Left ventricle myocardium inferior (tissue), 1 donor: ENCODE data around the gene CEP85L. TPM values are rescaled to one million over a fixed set of nuclear protein-coding genes. Genes with fewer than 3 reads are reported as not detected.

Source experiments
- DNase-seq: peaks from one replicate; pipeline ENCODE4 v3.0.0-alpha.2; 2020
- H3K27ac ChIP-seq: fragments of 200-600 bp; replicated peaks from 2 replicates; pipeline ENCODE4 v1.8.0; 2021
- H3K27me3 ChIP-seq: fragments of 200-600 bp; 2 replicates; pipeline ENCODE4 v1.8.0; 2021; ENCODE audit warnings: low read depth
- H3K36me3 ChIP-seq: fragments of 200-600 bp; 2 replicates; pipeline ENCODE4 v1.8.0; 2021
- H3K4me1 ChIP-seq: fragments of 200-600 bp; 2 replicates; pipeline ENCODE4 v1.8.0; 2021
- H3K4me3 ChIP-seq: fragments of 200-600 bp; 2 replicates; pipeline ENCODE4 v1.8.0; 2021; ENCODE audit warnings: mild to moderate bottlenecking, moderate library complexity
- H3K9me3 ChIP-seq: fragments of 200-600 bp; replicated peaks from 2 replicates; pipeline ENCODE4 v1.8.0; 2021
- intact Hi-C: fragments of 100-400 bp; cut with micrococcal nuclease; formaldehyde crosslinking; loops from one replicate; pipeline ENCODE4 v1.11.0; 2022
- total RNA-seq: library from RNA; stranded (reverse); fragmentation: NEBNext Ultra II Directional; extraction: Animal tissue kit (Norgen Biotek cat#: 25700); gene quantifications from one replicate; pipeline ENCODE4 v1.2.1, GENCODE V29; 2021
- TF ChIP-seq, protein P1 (sequence below): fragments of 200-600 bp; IDR thresholded peaks from 2 replicates; pipeline ENCODE4 v1.8.0; 2021; ENCODE audit warnings: antibody characterized with exemption, mild to moderate bottlenecking, borderline replicate concordance
- donor health status: DM: no; HTN: yes; CAD: no; lungs with severe emphysema.

CEP85L gene
- total RNA-seq, 1 donor from 2014 or later: 11.5 TPM

DNA sequence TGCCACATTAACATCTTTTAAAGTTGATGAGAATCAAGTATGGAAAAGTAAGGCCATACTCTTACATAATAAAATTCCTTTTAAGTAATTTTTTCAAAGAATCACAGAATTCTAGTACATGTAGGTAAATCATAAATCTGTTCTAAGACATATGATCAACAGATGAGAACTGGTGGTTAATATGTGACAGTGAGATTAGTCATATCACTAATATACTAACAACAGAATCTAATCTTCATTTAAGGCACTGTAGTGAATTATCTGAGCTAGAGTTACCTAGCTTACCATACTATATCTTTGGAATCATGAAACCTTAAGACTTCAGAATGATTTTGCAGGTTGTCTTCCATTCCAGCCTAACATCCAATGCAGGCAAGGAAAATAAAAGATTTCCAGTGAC is 91.7 kb downstream of the CEP85L start:
- H3K4me1 ChIP-seq: peaks cover 28% of the 10 kb centered on the region
- peaks cover 41% of the 10 kb centered on the region for H3K36me3 ChIP-seq
- TF ChIP-seq, protein P1, sequence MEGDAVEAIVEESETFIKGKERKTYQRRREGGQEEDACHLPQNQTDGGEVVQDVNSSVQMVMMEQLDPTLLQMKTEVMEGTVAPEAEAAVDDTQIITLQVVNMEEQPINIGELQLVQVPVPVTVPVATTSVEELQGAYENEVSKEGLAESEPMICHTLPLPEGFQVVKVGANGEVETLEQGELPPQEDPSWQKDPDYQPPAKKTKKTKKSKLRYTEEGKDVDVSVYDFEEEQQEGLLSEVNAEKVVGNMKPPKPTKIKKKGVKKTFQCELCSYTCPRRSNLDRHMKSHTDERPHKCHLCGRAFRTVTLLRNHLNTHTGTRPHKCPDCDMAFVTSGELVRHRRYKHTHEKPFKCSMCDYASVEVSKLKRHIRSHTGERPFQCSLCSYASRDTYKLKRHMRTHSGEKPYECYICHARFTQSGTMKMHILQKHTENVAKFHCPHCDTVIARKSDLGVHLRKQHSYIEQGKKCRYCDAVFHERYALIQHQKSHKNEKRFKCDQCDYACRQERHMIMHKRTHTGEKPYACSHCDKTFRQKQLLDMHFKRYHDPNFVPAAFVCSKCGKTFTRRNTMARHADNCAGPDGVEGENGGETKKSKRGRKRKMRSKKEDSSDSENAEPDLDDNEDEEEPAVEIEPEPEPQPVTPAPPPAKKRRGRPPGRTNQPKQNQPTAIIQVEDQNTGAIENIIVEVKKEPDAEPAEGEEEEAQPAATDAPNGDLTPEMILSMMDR: no peak
- no peaks in the 10 kb centered on the region for H3K27me3 ChIP-seq
- no peaks in the 10 kb centered on the region for H3K9me3 ChIP-seq
- no peak for DNase-seq
- no peak overlapping the region for H3K4me3 ChIP-seq
- intact Hi-C loops: loop anchor here (10.0 kb wide), 1 partner anchor 275 kb away; no protein-coding TSS in a partner anchor
- peak overlapping the region; percentile 44 for H3K27ac ChIP-seq

GRCh38 chr6:118558464-118559217 is 92.8 kb downstream of the CEP85L start:
- TF ChIP-seq, protein P1: no peak
- Histone ChIP-seq H3K27ac (peak overlapping the region; percentile 82), H3K9me3 (no peaks in the 10 kb centered on the region), H3K27me3 (no peaks in the 10 kb centered on the region), H3K4me1 (peaks cover 35% of the 10 kb centered on the region), H3K36me3 (peaks cover 50% of the 10 kb centered on the region), H3K4me3 (no peak overlapping the region)
- intact Hi-C loops: loop anchor here (10.0 kb wide), 1 partner anchor 274 kb away; no protein-coding TSS in a partner anchor
- DNase-seq: no peak

DNA sequence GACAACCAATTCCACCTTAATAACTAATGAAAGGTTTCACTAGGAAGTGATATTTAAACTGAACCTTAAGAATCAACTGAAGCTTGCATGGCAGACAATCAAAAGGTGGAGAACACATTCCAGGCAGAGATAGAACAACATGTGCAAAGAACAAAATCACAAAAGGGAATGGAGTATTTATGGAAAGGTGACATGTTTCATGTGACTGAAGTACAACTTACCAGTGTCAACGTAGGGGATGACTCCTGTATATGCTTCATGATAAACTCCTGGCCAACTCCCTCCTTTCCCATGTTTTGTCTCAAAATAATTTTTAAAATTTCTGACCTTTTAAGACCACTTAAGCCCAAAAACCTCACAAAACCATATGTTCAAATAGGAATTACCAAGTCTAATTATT is 96.7 kb downstream of the CEP85L start:
- H3K27me3 ChIP-seq: no peaks in the 10 kb centered on the region
- peaks cover 64% of the 10 kb centered on the region for H3K36me3 ChIP-seq
- DNase-seq: no peak
- H3K27ac ChIP-seq: peak overlapping the region; percentile 82
- TF ChIP-seq, protein P1: no peak
- peak overlapping the region; percentile 63 for H3K4me3 ChIP-seq
- peaks cover 63% of the 10 kb centered on the region for H3K4me1 ChIP-seq
- intact Hi-C loops: loop anchor here (10.0 kb wide), 1 partner anchor 270 kb away; no protein-coding TSS in a partner anchor
- no peaks in the 10 kb centered on the region for H3K9me3 ChIP-seq

GRCh38 chr6:118553132-118553531 is 98.3 kb downstream of the CEP85L start:
- Histone ChIP-seq H3K4me3 (peak overlapping the region; percentile 63), H3K9me3 (no peaks in the 10 kb centered on the region), H3K27me3 (no peaks in the 10 kb centered on the region), H3K4me1 (peaks cover 62% of the 10 kb centered on the region), H3K27ac (peak overlapping the region; percentile 82), H3K36me3 (peaks cover 66% of the 10 kb centered on the region)
- no peak for DNase-seq
- TF ChIP-seq, protein P1: no peak
- intact Hi-C loops: loop anchor here (10.0 kb wide), 1 partner anchor 268 kb away; no protein-coding TSS in a partner anchor

DNA sequence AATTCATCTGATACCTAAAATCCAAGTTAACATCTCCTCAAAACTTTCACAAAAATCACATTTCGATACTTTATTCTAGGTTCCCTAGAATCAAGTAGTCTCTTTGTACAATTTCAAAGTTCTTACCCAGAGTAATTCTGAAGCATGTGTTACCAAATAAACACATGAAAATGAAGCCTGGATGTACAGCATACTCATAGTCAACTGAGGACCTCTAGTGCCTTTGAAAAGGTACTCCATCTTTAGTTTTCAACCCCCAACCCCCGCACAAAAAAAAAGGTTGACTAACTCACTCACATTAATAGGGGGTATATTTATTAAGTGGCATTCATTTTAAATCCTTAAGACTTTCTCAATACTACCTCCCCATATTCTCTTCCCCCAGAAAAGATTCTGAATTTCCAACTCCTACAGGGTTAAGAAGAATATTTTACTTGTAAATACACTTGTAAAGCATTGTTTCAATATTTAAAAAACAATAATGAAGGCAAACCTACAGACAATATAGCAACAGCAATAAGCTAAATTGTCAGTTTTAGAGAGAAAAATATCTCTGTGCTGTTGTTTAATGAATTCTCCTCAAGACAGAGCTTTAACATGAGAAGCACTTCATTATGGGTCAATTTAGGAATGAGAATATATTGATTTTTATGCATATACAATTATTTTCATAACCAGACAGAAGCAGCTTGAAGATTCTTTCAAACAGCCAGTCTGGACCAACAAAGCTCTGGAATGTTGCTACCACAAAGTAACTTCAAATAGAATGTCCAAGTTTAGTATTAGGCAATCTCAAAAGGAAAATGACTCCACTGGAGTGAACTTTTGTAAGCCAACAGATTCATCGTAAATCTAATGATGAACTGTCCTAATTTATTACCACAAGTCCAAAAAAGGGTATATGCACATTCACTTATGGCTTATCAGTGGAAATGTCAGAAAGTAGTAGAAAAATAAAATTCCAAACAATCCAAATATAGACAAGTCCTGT is 100.0 kb downstream of the CEP85L start:
- Histone ChIP-seq H3K4me3 (peak overlapping the region; percentile 63), H3K9me3 (no peaks in the 10 kb centered on the region), H3K27me3 (no peaks in the 10 kb centered on the region), H3K36me3 (peaks cover 56% of the 10 kb centered on the region), H3K27ac (peak overlapping the region; percentile 82), H3K4me1 (peaks cover 54% of the 10 kb centered on the region)
- TF ChIP-seq, protein P1: peak; percentile 66
- DNase-seq: no peak
- intact Hi-C loops: loop anchor here (10.0 kb wide), 1 partner anchor 267 kb away; no protein-coding TSS in a partner anchor
